HG02981 (cell line): ENCODE data around the gene HHAT.
A peak's percentile ranks its signal among the peaks of the same experiment; 100 is the strongest.

Source experiments
- ATAC-seq: cut with Tn5 transposase; IDR thresholded peaks from one replicate; pipeline ENCODE4 v1.9.1; 2021; ENCODE audit warnings: mild to moderate bottlenecking, moderate library complexity; ENCODE audit not compliant: unreplicated experiment

Gene HHAT

GRCh38 chr1:210663730-210664573 is 335.2 kb downstream of the HHAT start:
- no peak for ATAC-seq

GRCh38 chr1:210669951-210670350 is 341.2 kb downstream of the HHAT start:
- ATAC-seq, result no peak

- ATAC-seq, result no peak
These were observed 345.4 kb downstream of the HHAT start for GRCh38 chr1:210674151-210674550.

- ATAC-seq, result no peak
These were observed 347.8 kb downstream of the HHAT start for GRCh38 chr1:210676539-210676938.

- no peak for ATAC-seq
These were observed 348.8 kb downstream of the HHAT start for GRCh38 chr1:210677533-210677932.

GRCh38 chr1:210678306-210678705 is 349.6 kb downstream of the HHAT start:
- no peak for ATAC-seq

DNA sequence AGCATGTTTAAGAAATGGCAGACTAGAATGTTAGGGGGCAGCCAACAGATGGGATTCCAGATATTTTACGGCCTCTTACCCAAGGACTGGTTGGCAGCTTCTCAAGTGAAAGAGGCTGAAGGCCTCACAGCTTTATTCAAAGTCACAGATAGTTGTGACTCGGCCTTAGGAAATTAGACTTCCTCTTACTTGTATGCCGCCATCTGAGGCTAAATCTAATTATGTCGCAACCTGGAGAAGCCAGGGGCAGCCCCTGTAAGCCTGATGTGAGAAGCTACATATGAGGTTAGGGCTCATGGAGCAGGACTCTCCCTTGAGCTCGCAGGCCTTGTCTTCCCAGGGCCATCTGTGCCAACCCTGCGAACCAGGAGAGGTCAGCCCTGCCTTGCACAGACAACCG is 352.5 kb downstream of the HHAT start:
- ATAC-seq, result no peak

- no peak for ATAC-seq
These were observed 354.8 kb downstream of the HHAT start for GRCh38 chr1:210683403-210684047.

GRCh38 chr1:210684466-210685294 is 356.0 kb downstream of the HHAT start:
- ATAC-seq, result peak; percentile 86

GRCh38 chr1:210685295-210685650 is 356.6 kb downstream of the HHAT start:
- ATAC-seq, result no peak

- ATAC-seq, result no peak
These were observed 358.1 kb downstream of the HHAT start for GRCh38 chr1:210686841-210687240.

GRCh38 chr1:210687582-210688279 is 359.0 kb downstream of the HHAT start:
- no peak for ATAC-seq

DNA sequence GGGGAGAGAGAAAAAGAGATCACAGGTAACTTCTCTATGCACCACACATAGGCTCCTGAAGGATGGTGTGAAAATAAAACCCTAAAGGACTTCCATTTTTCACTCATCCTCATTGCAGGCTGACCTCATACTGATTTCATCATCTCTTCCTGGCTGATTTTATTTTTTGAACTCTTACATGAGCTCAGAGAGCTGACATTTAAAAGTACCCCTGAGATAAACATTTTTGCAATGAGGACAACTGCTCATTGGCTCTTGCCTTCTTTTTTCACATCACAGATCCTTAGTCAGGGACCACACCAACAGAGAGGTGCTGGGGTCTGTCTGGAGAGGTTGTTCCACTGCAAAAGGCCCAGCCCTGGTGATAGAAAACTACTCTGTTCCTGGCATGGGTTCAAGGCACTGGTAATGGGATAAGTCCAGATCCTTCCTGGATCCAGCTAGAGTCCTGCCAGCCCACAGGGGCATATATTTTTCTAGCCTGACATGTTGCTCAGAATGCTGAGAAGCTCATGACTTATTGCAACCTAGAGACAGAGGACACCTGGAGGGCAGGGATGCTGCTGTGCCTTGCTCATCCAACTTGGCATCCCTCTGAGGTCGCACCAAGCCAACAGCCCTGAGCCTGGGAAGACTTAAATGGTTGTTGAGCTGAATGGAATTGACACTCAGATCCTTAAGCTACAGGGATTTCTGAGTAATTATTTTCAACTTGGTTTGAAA is 360.0 kb downstream of the HHAT start:
- ATAC-seq, result no peak

DNA sequence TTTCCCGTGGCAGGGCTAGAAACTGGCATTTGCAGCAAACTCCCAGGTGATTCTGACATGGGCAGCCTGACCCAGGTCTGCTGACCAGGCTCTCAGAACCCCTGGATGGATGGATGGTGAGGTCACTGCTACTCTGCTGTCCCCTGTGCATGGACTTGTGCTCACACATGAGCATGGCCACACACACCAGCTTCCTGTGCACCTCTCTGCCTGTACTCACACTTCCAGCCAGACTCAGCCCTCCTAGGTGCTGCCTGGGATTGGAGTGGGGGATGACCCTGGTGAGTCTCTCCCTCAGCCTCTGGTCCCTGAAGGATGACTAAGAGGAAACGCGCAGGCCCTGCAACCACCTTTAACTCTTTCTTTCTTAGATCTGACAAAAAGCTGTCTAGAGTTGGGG is 361.1 kb downstream of the HHAT start:
- no peak for ATAC-seq

- ATAC-seq, result no peak
These were observed 361.5 kb downstream of the HHAT start for GRCh38 chr1:210690236-210690635.

DNA sequence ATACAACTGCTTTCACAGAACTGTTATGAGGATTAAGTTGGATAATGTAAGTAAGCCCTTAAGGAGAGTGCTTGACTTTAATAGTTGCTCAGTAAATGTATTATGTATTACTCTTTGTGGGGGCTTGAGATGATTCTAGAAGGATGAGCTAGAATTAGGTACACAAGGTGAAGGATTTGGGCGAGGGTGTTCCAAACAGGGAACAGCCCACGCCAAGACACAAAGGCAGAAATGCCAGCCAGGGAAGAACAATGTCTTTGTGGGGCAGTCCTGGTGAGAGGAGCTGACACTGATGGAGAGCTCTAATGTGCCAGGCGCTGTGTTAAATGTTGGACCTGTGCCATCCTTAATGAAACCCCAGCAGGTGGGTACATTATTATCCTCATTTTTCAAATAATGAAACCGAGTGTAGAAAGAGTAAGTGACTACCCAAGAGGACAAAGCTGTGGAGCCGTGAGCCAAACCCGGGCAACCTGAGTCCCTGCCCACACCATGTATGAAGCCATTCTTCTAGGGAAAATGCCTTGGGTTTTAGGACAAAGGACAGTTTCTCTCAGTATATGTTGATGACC is 362.4 kb downstream of the HHAT start:
- no peak for ATAC-seq

DNA sequence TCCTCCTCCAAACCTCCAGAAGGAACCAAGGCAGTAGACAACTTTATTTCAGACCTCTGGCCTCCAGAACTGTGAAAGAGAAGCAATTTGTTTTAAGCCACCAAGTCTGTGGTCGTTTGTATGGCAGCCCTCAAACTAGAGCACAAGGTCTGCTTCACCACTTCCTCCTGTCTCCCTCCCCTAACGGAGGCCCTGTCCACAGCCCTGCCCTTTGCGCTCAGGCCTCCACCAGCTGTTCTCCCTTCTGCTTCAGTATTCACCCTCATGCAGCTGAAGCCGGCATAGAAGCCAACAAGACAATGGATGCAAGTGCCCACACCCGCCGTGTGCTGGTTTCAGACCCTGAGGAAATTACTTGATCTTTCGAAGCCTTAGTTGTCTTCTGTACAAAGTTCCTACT is 364.1 kb downstream of the HHAT start:
- ATAC-seq, result peak; percentile 36

- ATAC-seq, result no peak
These were observed 366.3 kb downstream of the HHAT start for GRCh38 chr1:210695026-210695425.

- ATAC-seq, result peak; percentile 94
These were observed 368.0 kb downstream of the HHAT start for GRCh38 chr1:210696709-210697108.

DNA sequence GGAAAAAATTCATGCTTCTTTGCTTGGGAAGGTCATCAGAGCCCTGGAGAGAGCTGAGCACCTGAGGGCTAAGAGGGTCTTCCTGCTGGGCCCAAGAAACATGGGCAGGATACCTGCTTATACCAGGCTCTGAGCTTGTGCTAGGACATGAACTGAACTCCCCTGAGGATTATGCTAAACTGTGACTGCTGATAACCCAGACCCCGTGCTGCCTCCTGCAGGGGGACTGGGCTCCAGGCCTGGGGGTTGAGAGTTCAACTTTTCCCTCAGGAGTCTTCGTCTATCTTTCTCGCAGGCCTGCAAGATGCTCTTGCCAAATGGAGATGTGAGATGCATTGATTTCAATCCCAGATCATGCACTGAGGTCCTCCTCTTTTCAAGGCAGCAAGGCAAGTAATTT is 368.5 kb downstream of the HHAT start:
- ATAC-seq, result peak; percentile 7
